GM04503 (cell line): ENCODE results near the gene GCNA.
"Not testable (repeated sequence)": the region's sequence is repeated elsewhere in the genome, so short reads cannot be mapped to it uniquely, and the experiment has no call there.

Experiments
- DNase-seq: peaks from one replicate; pipeline ENCODE4 v3.0.0-alpha.2; 2012; ENCODE audit warnings: low read depth

The GCNA gene

DNA sequence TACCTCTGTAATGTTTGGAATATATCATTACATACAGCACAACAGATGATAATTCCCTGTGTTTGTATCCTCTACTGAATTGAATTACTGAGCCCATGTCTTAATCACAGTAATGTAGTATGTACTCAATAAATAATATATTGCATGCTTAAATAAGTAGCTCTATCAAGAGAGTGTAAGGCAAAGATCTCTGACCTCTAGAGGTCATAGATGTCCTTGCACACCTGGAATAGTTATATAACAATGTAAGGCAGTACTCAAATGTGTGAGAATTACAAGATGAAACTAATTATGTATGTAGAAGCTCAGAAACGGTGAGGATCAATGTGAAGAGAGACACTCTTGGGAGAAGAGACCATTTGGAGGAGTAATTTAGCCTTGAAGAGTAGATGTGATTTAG is 14.3 kb upstream of the GCNA start:
- no peak for DNase-seq

DNA sequence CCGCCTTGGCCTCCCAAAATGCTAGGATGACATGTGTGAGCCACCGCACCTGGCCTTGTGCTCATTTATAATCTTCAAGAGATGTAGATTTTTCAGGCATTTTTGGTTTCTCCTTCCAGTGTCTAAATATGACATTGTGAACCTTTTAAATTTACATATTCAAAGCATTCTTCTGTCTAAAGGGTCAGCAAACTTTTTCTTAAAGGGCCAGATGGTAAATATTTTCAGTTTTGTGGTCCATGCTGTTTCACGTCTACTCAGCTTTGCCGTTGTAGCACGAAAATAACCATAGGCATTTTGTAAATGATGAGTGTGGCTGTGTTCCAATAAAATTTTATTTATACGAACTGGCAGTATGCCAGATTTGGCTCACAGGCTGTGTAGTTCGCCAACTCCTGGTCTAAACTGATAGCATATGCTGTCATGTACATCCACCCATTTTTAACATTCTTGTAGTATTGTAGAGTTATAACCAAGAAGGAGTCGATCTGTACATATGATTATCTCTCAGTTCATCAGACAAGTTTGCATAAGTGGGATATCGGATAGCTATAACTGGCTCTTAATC is 12.7 kb upstream of the GCNA start:
- no peak for DNase-seq

DNA sequence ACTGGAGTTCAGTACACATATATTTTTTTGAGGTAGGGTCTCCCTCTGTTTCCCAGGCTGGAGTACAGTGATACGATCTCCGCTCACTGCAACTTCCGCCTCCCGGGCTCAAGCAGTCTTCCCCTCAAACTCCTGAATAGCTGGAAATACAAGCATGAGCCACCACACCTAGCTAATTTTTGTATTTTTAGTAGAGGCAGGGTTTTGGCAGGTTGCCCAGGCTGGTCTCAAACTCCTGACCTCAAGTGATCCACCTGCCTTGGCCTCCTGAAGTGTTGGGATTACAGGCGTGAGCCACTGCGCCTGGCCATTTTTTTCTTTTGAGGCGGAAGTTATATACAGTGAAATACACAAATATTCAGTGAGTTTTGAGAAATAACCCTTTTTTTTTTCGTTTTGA is 6.8 kb upstream of the GCNA start:
- not testable (repeated sequence) for DNase-seq

DNA sequence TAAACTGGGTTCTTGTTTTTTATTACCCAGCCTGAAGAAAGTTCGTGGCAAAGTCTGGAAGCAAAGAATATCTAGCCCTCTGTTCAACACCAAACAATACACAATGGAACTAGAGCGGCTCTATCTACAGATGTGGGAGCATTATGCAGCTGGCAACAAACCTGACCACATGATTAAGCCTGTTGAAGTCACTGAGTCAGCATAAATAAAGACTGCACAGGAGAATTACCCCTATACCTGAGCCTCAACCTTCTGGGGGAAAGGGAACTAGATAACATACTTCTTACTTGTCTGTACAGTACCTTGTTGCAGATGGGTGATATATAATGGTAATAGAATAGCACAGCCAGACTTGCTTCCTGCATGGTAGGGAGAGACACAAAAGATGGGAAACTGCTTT is 4.6 kb upstream of the GCNA start:
- DNase-seq, result no peak

DNA sequence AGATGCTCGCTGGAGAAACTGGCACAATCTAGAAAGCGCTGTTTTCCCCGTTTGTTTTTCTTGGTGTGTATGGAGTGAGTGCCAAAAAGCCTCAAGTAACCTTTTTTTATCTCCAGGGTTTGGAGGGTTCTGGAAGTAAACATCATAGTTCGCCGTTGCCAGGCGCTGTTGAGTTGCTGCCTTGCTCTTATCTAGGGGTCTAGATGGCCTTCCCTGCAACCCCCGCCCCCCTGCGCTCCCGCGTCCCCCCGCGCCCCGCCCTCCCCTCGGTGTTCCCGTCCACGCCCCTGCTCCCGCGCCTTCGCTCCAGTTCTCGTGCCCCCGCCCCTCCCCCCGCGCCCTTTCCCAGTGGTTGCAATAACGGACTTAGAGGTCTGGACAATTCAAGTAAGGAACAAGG is 555 bp upstream of the GCNA start:
- no peak for DNase-seq

DNA sequence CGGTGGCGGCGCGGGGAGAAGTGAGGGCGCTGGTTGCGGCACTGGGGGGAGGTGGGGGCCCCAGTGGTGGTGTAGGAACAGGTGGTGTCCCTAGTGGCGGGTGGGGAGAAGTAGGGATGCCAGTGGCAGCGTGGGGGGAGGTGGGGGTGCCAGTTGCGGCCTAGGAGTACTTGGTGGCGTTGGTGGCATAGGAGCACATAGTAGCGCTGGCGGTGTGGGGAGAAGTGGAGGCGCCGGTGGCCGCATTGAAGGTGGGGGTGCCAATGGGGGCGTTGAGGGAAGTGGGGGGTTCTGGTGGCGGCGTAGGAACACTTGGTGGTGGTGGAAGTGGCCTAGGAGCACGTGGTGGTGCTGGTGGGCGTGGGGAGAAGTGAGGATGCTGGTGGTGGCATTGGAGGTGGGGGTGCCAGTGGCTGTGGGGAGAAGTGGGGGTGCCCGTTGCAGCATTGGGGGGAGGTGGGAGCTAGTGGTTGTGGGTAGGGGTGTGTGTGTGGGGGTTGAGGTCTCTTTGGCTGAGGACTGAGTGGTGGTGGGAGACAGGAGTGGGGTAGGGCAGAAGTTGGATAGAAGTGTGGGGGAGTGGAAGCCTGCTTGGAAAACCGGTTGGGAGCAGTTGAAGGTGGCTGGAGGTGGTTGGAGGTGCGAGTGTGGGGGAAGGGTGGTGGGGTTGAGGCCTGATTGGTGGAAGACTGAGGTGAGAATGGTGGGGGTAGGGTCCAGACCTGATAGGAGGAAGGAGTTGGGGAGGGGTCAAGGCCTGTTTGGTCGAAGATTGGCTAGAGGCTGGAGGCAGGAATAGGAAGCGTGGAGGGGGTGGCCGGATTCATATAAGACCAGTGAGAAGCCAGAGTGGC is 1.1 kb downstream of the GCNA start:
- no peak for DNase-seq

DNA sequence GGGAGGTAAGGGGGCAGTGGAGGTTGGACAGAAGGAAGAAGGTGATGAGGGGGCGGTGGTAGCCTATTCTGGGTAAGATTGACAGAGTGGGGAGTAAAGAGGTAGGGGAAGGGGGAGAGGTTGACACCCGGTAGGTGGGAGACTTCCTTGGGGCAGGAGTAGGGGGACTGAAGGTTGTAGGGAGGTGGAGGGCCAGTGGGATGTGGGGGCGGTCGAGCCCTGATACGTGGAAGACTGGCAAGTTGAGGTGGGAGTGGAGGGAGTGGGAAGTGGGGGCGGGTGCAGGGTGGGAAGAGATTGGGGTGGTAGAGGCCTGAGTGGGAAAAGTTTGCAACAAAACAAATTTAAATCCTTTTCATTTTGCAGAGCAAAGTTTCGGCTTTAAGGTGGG is 1.7 kb downstream of the GCNA start:
- no peak for DNase-seq

DNA sequence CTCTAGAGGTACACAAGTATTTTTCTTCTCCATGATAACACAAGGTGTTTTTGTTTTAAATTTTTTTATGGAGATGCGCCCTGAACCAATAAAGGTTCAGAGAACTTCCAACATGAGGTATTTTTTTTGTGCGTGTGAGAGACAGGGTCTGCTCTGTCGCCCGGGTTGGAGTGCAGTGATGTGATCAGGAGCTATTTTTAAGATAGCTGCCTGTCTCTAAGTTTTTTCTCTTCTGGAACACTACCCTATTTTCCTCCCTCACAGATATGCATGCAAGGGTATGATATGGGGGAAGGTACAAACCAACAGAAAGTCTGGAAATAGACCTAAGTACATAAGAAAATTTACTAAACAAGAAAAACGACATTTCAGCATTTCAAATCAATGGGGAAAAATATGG is 3.0 kb downstream of the GCNA start:
- DNase-seq, result no peak

DNA sequence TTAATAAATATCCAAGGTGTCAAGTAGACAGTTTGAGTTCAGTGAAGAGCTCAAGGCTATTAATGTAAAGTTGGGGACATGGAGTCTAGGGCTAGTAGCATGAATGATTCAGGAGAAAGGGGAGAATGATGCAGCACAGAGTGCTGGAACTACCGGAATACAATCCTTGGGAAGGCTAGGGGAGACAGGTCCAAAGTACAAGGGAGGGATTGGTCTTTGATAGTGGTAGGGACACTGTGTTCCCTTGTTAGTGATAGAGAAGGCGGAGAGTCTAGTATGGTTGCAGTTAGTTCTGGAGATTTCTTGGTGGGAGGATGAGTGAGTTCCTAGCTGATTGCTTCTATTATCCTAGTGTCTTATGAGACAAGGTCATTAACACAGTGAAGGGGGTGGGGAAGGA is 8.7 kb downstream of the GCNA start:
- no peak for DNase-seq

DNA sequence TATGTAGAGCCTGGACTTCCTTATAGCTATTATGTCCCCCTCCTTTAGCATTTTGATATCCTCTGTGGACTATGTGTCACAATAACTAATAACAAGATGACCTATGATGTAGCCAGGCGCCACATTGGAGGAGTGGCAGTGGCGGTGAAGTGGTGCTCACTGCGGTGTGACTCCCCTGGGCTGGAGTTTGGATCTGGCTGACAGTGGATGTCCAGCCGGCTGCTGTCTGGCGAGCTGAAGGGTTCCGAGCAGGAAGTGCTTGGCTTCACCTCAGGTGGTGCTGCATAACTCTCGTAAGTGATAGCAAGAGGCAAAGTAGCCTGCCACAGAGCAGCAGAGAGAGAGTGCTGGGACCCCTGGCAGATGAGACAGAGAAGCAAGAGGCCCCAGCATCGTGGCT is 15.0 kb downstream of the GCNA start:
- not testable (repeated sequence) for DNase-seq

DNA sequence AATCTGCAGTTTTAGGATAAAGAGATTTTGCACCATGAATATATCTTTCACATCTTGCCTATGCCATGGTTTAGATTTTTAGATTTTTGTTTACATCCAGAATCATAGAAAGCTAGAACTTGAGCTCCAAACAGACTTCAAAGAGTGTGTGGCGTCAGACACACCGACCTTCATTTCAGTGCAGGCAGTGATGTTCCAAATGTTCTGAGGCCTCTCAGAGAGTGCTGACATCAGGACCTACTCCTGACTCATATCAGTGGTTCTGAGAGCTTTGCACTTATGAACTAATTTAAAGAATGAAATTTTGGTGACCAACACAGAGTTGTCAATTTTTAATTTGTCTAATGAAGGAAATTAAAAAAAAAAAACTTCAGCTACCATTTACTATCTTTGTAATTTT is 21.7 kb downstream of the GCNA start:
- DNase-seq, result no peak

DNA sequence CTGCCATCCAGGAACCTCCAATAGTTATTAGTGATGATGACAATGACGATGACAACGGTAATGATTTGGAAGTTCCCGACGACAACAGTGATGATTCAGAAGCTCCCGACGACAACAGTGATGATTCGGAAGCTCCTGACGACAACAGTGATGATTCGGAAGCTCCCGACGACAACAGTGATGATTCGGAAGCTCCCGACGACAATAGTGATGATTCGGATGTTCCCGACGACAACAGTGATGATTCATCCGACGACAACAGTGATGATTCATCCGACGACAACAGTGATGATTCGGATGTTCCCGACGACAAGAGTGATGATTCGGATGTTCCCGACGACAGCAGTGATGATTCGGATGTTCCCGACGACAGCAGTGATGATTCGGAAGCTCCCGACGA is 25.4 kb downstream of the GCNA start:
- no peak for DNase-seq

DNA sequence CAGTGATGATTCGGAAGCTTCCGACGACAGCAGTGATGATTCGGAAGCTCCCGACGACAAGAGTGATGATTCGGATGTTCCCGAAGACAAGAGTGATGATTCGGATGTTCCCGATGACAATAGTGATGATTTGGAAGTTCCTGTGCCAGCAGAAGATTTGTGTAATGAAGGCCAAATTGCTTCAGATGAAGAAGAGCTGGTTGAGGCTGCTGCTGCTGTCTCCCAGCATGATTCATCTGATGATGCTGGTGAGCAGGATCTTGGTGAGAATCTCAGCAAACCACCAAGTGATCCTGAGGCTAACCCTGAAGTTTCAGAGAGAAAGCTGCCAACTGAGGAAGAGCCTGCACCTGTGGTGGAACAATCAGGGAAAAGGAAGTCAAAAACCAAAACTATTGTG is 25.9 kb downstream of the GCNA start:
- DNase-seq, result no peak

DNA sequence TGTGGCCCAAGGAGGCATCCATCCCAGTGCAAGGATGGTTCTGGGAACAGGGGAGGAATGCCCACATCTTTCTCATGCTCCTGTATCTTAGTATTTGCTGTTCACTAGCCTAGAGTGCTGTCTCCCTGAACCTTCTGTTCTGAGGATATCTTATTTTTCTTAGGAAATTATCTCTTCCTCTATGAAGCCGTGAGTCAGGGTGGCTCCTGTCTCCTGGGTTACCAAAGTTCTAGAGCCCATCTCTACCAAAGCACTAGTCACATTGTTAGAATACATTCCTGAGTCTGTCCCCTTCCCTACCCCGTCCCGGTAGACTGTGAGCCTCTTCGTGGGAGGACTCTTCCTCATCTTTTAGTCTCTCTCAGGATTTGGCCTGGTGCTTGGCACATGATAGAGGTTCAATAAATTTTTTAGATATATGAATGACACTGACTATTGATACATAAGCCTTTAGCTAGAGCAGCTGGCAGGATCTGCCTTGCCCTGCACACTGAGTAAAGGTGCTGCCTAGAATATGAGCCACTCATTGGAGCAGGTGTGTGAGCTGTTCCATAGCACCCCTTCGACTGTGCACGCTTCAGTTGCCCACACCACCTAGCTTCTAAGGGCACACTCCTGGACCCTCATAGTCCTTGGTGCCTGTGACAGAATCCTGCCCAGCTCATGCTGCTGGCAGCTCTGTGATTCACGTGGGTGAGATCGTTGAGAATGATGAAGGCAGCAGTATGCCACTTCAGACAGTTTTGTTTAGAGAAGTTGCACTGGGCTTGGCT is 26.7 kb downstream of the GCNA start:
- DNase-seq, result no peak

DNA sequence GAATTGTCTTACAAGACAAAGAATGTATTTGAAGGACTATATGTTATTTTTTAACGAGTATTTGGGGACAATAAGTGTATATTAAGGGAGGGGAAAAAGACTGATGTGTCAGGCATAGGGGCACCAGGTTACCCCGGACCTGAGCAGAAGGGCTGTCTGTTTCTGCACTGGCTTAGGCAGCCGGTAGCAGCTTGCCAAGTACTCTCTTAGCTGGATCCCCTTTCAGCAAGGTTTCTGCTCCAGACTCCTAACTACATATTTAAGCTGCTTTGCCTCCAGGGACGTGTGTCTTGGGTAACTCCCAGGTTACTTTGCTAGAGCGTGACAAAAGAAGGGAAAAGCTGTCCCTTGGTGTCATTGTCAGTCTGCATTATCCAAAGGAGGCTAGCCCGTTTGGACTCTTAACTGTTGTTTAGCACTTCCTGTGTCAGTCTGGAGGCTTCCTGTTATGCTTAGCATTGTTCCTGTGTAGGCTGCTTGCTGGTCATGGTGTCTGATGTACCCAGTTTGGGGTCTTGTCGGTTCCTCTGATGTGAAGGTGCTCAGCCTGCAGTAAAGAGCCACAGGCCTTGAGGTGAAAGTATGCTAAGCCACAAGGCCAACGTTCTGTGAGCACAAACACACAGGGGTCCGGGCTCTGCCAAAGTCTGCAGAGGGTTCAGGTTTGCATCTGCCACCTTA is 28.4 kb downstream of the GCNA start:
- no peak for DNase-seq

DNA sequence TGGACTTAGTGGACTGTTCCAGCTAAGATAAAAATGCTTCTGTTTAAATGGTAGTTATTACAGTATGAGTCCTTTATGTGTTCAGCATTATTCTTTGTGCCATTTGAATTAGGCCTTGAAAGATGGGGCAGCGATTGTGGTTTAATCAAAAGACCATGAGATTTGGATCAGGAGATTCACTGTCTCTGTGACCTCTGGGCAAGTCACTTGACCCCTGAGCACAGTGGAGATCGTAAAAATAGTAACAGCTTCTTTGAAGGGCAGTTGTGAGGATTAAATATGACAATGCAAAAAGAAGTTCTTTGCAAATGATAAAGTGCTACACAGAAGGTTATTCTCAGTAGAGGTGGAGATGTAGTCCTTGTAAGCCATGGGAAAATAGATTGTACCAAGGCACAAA is 29.3 kb downstream of the GCNA start:
- no peak for DNase-seq

DNA sequence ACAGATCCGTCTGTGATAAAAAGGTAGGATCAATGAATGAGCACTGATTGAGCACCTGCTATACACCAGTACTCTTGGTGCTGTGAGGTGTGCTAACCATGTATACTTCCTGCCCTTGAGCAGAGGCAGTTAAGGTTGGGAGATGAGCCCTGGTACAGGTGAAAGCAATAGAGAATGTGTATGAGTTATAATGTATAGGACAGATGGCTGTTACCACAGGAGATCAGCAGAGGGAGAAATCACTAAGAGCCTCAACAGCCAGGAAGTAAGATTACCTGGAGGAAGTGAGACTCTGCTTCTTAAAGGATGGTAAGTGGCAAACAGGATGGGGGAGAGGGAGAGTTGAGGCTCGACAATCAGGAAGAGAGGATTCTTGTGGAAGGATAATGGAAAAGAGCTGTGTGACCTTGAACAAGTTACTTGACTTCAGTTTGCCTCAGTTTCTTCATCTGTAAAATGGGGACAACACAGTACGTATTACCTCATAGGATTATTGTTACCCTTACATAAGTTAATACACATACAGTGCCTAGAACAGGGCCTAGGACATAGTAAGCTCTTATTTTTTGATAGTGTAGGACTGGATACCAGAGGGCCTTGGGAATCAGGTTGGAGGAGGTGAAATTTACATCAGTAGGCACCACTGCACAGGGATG is 31.0 kb downstream of the GCNA start:
- no peak for DNase-seq

DNA sequence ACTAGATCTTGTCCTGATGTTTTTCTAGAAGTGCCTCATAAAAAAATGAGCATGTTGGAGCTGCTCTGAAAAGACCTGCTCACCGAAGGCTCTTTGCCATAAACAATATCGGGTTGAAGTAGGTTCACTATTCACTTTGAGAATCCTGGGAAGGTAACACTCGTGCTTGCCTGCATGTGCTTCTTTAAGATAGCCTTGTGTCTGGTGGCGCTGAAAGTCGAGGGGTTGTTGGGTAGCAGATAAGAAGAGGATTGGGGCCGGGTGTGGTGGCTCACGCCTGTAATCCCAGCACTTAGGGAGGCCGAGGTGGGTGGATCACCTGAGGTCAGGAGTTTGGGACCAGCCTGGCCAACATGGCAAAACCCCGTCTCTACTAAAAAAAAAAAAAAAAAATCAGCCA is 33.5 kb downstream of the GCNA start:
- not testable (repeated sequence) for DNase-seq

DNA sequence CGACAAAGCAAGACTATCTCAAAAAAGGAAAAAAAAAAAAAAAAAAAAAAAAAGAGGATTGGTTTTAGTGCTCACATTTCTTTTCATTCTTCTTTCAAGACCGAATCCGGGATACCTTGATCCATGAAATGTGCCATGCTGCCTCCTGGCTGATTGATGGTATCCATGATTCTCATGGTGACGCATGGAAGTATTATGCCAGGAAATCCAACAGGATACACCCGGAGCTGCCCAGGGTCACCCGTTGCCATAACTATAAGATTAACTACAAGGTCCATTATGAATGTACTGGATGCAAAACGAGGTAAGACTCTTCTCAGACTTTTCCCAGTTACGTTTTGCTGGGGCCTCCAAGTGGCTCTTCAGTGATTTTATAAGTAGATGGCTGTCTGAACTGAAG is 34.0 kb downstream of the GCNA start:
- DNase-seq, result no peak

DNA sequence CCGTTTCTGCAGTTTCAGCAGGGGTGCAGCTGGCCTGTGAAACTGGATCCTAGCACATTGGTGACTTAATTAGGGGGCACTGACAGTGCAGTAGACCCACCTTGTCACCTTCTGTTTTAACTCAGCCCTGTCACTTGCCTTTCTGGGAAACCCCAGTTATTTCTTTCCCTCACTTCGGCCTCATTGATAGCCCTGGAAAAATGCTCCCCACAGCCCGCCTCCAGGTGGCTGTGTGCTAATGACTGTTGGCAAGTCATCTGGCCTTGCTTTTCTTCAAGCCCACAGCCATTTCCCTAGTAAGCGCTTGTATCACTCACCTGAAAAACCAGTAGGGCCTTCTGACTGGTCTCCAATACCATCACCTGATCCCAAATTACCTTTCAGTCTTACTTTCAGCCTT is 36.8 kb downstream of the GCNA start:
- DNase-seq, result no peak

DNA sequence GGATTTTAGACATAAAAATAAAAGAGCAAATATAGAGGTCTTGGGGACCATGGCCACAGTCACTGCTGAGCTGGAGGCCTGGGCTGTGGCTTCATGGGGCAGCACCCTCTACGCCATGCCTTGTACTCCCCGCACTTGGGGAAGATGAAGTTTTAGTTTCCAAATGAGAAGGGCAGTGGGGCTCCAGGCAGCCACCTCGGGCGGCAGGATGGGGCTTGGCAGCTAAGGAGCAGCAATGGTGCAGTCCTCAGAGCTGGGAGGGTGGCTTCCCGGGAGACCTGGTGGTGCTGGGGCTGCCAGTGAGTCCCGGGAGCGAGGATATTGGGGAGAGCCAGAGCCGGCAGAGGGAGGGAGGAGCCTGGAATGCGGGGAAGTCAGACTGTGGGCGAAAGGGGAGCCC is 37.7 kb downstream of the GCNA start:
- no peak for DNase-seq
